Mucosa of stomach (tissue), 1 donor: ENCODE results near the gene TFAP2C.
A peak's percentile ranks its signal among the peaks of the same experiment; 100 is the strongest.
"Not testable (repeated sequence)": the region's sequence is repeated elsewhere in the genome, so short reads cannot be mapped to it uniquely, and the experiment has no call there.

Experiments
- H3K27me3 ChIP-seq: one replicate; pipeline ENCODE4 v1.7.0; 2013; ENCODE audit warnings: mild to moderate bottlenecking, low read length; ENCODE audit not compliant: control insufficient read depth, insufficient read depth
- H3K36me3 ChIP-seq: one replicate; pipeline ENCODE4 v1.7.0; 2013; ENCODE audit warnings: low read length; ENCODE audit not compliant: control insufficient read depth, insufficient read depth
- H3K4me1 ChIP-seq: one replicate; pipeline ENCODE4 v1.7.0; 2013; ENCODE audit warnings: mild to moderate bottlenecking, low read length; ENCODE audit not compliant: control insufficient read depth, insufficient read depth
- H3K4me3 ChIP-seq: one replicate; pipeline ENCODE4 v1.7.0; 2013; ENCODE audit warnings: low read length
- H3K9ac ChIP-seq: one replicate; pipeline ENCODE4 v1.7.0; 2013; ENCODE audit warnings: mild to moderate bottlenecking, low read length, moderate library complexity
- H3K9me3 ChIP-seq: one replicate; pipeline ENCODE4 v1.7.0; 2013; ENCODE audit warnings: mild to moderate bottlenecking, low read length, moderate library complexity; ENCODE audit not compliant: control insufficient read depth
- donor health status: Pancreatic carcinoma.

The TFAP2C gene

DNA sequence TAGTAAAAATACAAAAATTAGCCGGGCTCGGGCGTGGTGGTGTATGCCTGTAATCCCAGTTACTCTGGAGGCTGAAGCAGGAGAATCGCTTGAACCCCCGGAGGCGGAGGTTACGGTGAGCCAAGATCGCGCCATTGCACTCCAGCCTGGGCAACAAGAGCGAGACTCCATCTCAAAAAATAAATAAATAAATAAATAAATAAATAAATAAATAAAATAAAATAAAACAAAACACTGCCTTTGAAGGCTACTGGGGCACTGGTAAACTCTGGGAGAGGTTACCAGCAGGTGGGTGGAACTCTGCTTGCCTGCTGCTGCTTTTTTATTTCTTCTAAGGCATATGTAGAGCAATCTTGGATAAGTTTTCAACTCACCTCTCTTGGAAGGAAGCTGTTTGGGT lies 5.2 kb upstream of the TFAP2C start:
- H3K36me3 ChIP-seq, H3K9me3 ChIP-seq, H3K4me3 ChIP-seq, H3K9ac ChIP-seq: not testable (repeated sequence)
- Histone ChIP-seq H3K27me3 (peaks cover 49% of the 10 kb centered on the region), H3K4me1 (peaks cover 18% of the 10 kb centered on the region)

DNA sequence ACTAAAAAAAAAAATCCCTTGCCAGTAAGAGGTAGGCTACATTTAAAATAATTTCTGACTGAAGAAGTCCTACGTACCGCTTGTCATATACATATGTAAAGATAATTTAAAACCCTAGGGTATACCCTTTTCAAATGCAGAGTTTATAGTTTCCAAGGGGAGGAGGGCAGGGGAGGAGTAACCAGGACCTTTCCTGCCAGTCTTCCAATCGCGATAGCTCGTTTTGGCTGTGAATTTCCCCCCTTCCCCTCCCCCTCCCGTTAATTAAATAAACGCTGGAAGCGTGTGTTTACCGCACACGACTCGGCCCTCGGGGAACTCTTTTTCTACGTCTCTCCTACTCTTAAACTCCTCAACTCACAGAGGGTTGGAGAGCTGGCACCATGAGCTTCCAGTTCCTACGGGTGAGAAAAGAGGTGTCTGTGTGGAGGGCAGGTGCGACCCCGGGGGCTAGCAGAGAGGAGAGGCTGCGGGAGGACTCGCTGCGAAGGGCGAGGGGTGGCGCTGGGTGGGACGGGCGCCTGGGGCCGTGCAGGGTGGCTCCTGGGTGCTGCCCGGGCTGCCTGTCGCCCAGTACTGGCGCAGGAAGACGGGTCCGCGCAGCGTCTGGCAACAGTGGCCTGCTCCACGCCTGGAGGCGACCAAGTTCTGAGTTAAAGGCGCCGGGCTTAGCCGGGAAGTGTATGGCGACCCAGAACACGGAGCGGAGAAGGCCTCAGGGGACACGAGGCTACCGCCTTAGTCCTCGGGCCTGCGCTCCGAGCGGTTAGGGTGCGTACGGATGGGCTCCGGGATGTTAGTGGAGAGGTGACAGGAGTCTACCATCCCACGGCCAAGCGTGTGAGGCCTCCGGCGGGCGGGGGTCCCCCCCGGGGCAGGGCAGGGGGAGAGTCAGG lies 4.1 kb upstream of the TFAP2C start:
- peaks cover 60% of the 10 kb centered on the region for H3K27me3 ChIP-seq

DNA sequence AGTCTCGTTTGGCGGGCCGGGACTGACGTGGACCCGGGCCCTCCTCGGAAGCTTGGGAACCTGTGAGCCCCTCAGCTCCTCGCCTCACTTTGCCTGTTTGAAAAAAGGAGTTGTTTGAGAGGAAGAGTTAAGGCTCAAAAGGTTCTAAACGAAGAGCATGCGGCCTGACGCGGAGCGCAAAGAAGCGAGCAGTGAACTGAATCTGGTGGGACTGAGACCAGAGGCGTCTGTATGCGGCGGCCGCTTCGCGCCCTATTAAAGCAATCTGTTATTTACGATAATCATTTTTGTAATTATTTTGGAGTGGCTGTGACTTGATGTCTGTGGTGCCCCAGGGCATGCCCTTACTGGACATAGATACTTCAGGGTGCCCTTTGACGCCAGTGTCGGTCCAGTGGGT lies 3.3 kb upstream of the TFAP2C start:
- H3K4me1 ChIP-seq, result peaks cover 29% of the 10 kb centered on the region
- H3K9me3 ChIP-seq, result no peaks in the 10 kb centered on the region

More for the DNA sequence above, 4.1 kb upstream of the TFAP2C start:
- Histone ChIP-seq H3K36me3 (no peaks in the 10 kb centered on the region), H3K9ac (no peak overlapping the region), H3K4me1 (peaks cover 27% of the 10 kb centered on the region), H3K9me3 (no peaks in the 10 kb centered on the region), H3K4me3 (no peak overlapping the region)

DNA sequence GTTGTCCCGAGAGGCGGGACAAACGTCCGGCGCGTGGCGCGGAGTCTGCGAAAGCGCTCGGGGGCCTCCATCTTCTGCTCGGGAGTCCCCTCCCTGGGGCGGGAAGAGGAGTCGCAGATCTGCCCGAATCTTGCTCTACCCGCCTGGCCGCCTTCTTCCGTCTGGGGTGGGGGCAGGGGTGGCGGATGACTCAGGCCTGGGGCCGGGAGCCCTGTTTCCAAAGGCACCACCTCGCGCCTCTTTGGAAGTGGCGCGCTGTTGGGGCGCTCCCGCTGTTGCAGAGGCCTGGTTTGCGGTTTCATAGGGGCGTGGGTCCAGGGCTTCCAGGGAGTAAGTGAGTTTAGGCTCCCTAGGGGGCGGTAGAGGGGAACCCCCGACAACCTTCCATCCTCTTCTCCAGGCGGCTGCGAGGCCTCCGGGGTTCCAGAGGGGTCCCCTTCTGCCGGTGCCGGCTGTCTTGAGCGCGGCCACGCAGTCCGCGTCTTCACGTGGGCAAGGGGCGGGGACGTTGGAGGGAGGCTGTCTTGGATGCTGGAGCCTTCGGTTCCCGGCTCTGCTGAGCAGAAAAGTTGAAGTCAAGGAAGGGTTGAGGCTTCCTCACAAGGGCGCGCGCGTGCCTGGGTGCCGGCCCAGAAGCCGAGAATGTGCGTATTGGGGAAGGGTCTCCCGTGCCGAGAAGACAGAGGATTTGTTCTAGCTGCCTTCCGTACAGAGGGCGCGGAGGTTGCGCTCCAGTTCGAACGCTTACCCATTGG lies 2.6 kb upstream of the TFAP2C start:
- H3K36me3 ChIP-seq, result no peaks in the 10 kb centered on the region
- H3K4me3 ChIP-seq, result no peak overlapping the region
- H3K9ac ChIP-seq, result no peak overlapping the region
- peaks cover 75% of the 10 kb centered on the region for H3K27me3 ChIP-seq
- peaks cover 29% of the 10 kb centered on the region for H3K4me1 ChIP-seq
- H3K9me3 ChIP-seq, result no peaks in the 10 kb centered on the region

More for the DNA sequence above, 3.3 kb upstream of the TFAP2C start:
- Histone ChIP-seq H3K4me3 (no peak overlapping the region), H3K27me3 (peaks cover 68% of the 10 kb centered on the region), H3K9ac (no peak overlapping the region), H3K36me3 (no peaks in the 10 kb centered on the region)

DNA sequence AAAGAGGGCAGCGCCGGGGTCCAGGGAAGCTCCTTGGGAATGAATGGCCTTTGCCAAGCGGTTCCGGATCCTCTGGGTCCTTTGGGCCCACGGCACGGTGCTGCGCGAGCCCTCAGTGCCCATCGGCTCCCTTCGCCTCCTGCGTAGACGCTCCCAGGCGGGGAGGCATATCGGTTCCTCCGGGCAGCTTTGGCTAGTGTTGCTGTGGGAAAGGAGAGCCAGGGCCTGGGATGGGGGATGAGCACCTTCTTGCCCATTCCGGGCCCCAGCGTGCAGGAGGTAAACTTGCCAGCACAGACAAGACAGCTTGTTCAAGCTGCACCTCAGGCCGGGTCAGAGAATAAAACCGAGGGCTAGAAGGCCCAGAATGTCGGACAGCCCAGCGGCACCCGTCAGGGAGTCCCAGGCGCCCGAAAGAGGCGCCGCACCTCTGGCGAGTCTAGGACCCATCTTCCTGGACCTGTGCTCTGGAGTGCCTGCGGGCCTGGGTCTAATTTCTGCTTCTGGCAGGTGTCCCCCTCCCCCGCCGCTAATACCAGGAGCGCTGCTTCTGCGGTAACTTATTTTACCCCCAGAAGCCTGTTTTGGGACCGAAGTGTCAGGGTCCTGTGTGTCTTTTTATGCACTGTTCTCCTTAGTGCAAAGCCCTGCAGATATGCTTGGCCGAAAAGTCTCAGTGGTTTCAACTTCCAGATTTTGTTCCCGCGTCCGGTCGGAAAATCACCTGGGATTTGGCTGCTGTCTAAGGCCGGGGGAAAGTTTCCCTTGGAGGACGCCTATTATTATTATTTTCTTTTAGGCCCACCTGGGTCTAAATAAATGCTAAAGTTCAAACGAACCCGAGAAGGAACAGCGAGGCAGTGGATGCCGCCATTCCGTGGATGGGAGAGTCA lies 1.7 kb upstream of the TFAP2C start:
- Histone ChIP-seq H3K27me3 (peaks cover 80% of the 10 kb centered on the region), H3K4me3 (no peak overlapping the region), H3K4me1 (peaks cover 29% of the 10 kb centered on the region)

DNA sequence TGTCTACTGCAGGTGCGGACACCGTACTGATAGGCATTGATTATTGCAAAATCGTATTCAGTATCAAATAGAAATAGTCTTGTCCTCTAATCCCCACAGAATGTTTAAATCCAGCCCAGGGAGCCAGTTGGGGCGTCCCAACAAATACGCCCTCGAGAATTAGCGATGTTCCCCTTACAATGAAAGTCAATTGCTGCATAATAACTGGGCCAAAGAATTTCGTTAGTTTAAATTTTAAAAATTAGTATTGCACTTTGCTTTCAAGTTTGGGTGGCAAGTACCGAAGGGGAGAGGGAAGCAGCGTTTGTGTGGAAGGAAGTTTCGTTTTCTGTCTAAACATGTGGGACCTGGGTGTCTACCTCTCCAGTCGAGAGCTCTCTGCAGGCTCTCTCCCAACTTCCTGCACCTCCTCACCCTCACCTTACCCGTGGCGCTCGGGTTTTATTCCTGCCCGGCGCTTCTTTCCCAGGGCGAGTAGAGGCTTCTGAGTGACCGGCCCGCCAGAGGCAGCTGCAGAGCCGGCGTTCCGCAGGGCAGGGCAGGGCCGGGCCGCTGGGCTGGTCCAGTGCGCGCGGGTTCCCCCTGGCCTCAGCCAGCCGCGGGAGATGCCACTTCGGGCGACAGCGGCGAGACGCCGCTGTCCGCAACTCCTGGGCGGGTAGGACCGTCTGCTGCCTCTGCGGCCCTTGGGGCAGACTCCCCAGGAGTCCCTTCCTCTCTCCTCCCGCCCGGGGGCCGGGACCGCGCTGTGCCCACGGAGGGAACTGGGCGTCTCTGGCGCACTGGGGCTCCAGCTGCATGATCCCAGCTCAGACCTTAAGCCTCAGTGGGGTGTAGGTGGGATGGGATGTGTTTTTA lies 862 bp upstream of the TFAP2C start:
- Histone ChIP-seq H3K4me1 (peaks cover 29% of the 10 kb centered on the region), H3K36me3 (no peaks in the 10 kb centered on the region), H3K9ac (no peak overlapping the region), H3K27me3 (peaks cover 84% of the 10 kb centered on the region), H3K4me3 (peak overlapping the region; percentile 22), H3K9me3 (no peaks in the 10 kb centered on the region)

More for the DNA sequence above, 1.7 kb upstream of the TFAP2C start:
- no peak overlapping the region for H3K9ac ChIP-seq
- no peaks in the 10 kb centered on the region for H3K36me3 ChIP-seq
- no peaks in the 10 kb centered on the region for H3K9me3 ChIP-seq

DNA sequence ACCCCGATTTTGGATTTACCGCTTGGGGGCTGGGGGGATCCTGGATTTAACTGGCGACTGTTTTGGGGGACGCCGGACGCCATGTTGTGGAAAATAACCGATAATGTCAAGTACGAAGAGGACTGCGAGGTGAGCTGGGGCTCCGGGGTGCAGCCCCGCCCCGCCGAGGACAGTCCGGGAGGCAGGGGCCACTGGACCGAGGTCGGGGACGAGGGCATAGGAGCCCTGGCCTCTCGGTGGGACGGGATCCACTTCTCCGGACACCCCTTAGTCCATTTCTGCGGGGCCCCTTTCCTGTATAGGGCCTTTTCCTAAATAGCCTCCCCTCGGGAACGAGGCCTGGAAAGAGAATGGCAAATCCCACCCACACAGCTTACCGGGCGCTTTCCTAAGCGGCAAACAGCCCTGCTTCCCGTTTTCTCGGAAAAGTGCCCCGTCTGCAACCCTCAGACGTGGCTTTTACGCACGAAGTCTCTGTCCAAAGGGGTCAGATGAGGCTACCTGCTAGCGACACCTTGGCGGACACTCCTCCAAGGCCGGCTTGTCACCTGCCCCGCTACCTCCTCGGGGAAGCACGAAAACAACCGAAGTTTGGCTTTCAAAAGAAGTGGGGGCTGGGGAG lies 469 bp downstream of the TFAP2C start:
- H3K4me1 ChIP-seq, result peaks cover 29% of the 10 kb centered on the region
- H3K9ac ChIP-seq, result peak overlapping the region; percentile 29
- no peaks in the 10 kb centered on the region for H3K36me3 ChIP-seq
- H3K27me3 ChIP-seq, result peaks cover 80% of the 10 kb centered on the region
- no peak overlapping the region for H3K4me3 ChIP-seq
- H3K9me3 ChIP-seq, result no peaks in the 10 kb centered on the region

DNA sequence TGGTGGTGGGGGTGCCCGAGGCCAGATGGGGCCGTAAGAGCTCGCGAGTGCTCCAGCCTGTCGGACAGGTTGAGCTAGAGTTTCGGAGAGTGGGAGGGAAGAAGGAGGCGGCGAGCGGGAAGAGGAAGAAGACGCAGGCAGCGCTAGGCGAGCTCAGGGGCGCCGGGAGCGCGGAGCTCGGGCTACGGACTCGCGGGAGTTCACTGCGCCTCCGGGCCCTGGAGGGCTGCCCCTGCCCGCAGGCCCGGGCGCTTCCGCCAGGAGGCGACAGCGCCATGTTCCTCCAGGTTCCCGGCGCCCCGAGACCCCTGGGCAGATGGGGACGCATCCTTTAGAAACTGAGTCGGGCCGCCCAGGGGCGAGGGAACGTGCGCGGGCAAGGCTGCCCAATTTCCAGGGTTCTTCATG lies 984 bp downstream of the TFAP2C start:
- no peaks in the 10 kb centered on the region for H3K9me3 ChIP-seq
- no peak overlapping the region for H3K4me3 ChIP-seq
- peaks cover 29% of the 10 kb centered on the region for H3K4me1 ChIP-seq
- peaks cover 75% of the 10 kb centered on the region for H3K27me3 ChIP-seq
- no peaks in the 10 kb centered on the region for H3K36me3 ChIP-seq
- H3K9ac ChIP-seq, result peak overlapping the region; percentile 29

DNA sequence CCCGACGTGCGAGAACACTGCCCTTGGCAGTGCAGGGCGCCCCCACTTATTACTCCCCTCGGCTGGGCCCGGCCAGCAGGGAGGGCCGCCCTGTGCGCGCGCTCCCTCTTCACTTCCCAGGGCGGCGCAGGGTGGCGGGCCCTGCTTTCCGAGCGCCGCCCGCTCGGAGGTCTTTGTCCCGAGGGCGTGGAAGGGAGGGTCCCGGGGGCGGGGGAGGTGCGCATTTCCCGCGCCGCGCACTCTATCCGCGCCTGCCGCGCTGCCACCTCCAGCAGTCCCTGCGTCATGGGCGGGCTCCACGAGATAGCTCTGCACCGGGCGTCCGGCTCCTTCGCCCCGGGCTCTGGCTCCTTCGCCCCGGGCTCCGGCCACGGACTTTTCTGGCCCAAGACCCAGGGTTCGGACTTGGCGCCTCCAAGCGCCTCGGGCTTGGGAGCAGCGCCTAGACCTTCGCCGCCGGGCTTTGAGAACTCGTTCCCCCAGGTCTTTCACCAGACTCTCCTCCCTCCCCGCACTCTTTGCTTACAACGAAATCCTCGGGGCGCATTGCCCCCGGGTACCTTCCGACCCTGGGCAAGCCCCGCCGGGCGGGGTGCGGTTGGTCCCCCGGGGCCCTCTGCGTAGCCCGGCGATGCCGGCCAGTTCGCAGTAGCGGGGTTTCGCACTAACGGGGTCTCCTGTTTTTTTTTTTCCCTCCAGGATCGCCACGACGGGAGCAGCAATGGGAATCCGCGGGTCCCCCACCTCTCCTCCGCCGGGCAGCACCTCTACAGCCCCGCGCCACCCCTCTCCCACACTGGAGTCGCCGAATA lies 1.6 kb downstream of the TFAP2C start:
- Histone ChIP-seq H3K4me1 (peaks cover 29% of the 10 kb centered on the region), H3K9me3 (no peaks in the 10 kb centered on the region), H3K4me3 (no peak overlapping the region), H3K27me3 (peaks cover 69% of the 10 kb centered on the region), H3K9ac (no peak overlapping the region), H3K36me3 (no peaks in the 10 kb centered on the region)

DNA sequence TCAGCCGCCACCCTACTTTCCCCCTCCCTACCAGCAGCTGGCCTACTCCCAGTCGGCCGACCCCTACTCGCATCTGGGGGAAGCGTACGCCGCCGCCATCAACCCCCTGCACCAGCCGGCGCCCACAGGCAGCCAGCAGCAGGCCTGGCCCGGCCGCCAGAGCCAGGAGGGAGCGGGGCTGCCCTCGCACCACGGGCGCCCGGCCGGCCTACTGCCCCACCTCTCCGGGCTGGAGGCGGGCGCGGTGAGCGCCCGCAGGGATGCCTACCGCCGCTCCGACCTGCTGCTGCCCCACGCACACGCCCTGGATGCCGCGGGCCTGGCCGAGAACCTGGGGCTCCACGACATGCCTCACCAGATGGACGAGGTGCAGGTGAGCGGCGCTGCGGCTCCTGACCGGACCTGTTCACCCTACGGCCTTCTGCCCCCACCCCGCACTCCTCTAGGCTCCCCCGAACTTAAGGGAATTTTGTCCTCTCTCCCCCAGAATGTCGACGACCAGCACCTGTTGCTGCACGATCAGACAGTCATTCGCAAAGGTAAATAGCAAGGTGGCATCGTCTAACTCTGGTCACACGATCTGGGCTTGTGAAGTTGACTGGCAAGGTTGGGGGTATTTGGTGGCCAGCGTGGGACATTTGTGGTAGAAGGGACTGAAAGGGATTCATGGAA lies 2.3 kb downstream of the TFAP2C start:
- H3K36me3 ChIP-seq, result no peaks in the 10 kb centered on the region
- H3K9ac ChIP-seq, result no peak overlapping the region
- H3K9me3 ChIP-seq, result no peaks in the 10 kb centered on the region
- H3K27me3 ChIP-seq, result peaks cover 61% of the 10 kb centered on the region
- H3K4me1 ChIP-seq, result peaks cover 29% of the 10 kb centered on the region
- no peak overlapping the region for H3K4me3 ChIP-seq
